Common myeloid progenitor, CD34-positive (primary cell): ENCODE measurements around the gene MCC.

Experiments used
- CTCF ChIA-PET: fragments of 350-600 bp; sonication (Branson Sonifier 250); formaldehyde crosslinking; loops from one replicate; lab custom pipeline; 2021; ENCODE audit warnings: antibody characterized with exemption; lab: Charles Lee
- POLR2A ChIA-PET: fragments of 350-600 bp; sonication (Branson Sonifier 250); formaldehyde crosslinking; loops from one replicate; lab custom pipeline; 2021; ENCODE audit warnings: antibody characterized with exemption; lab: Charles Lee
- DNase-seq, 3 donors: peaks; one replicate each; pipeline versions ENCODE4 v3.0.0 to v3.0.0-alpha.2; 2013
- H3K27ac ChIP-seq, 2 experiments: 1 replicate in 1 of 2; 2 replicates in 1 of 2; pipeline ENCODE4 v1.7.0; 2013; ENCODE audit warnings: inconsistent platforms in 2 of 2, low read length in 2 of 2, mild to moderate bottlenecking in 2 of 2, low read depth in 1 of 2, moderate library complexity in 1 of 2; ENCODE audit not compliant: severe bottlenecking in 2 of 2, insufficient read depth in 1 of 2, poor library complexity in 1 of 2
- H3K27me3 ChIP-seq, 5 experiments: replicated peaks in 2 of 5; 1 replicate in 3 of 5; 2 replicates in 2 of 5; pipeline versions ENCODE4 v1.6.1 to v1.7.0; 2013; ENCODE audit warnings: low read length in 4 of 5, mild to moderate bottlenecking in 2 of 5, moderate library complexity in 2 of 5, inconsistent platforms in 1 of 5; ENCODE audit not compliant: insufficient read depth in 5 of 5, control insufficient read depth in 4 of 5
- H3K36me3 ChIP-seq, 4 experiments: 1 replicate in 2 of 4; 2 replicates in 2 of 4; pipeline versions ENCODE4 v1.6.1 to v1.7.0; 2013; ENCODE audit warnings: low read length in 3 of 4, control low read depth in 1 of 4, mild to moderate bottlenecking in 1 of 4; ENCODE audit not compliant: control insufficient read depth in 4 of 4, insufficient read depth in 4 of 4
- H3K4me1 ChIP-seq, 4 experiments: 1 replicate in 3 of 4; 2 replicates in 1 of 4; pipeline versions ENCODE4 v1.6.1 to v1.7.1; 2013; ENCODE audit warnings: low read length in 3 of 4, mild to moderate bottlenecking in 3 of 4, control low read depth in 1 of 4, inconsistent platforms in 1 of 4, moderate library complexity in 1 of 4; ENCODE audit not compliant: control insufficient read depth in 4 of 4, insufficient read depth in 4 of 4; ENCODE audit errors: control extremely low read depth in 1 of 4
- H3K4me3 ChIP-seq, 7 experiments: 1 replicate in 4 of 7; 2 replicates in 3 of 7; pipeline versions ENCODE4 v1.5.1 to v1.7.0; 2013; ENCODE audit warnings: mild to moderate bottlenecking in 7 of 7, low read length in 6 of 7, moderate library complexity in 6 of 7, inconsistent platforms in 2 of 7, low read depth in 2 of 7, control low read depth in 1 of 7; ENCODE audit not compliant: insufficient read depth in 4 of 7, control insufficient read depth in 1 of 7; ENCODE audit errors: extremely low read depth in 1 of 7
- H3K9me3 ChIP-seq, 5 experiments: 1 replicate in 4 of 5; 2 replicates in 1 of 5; pipeline versions ENCODE4 v1.6.1 to v1.7.1; 2013; ENCODE audit warnings: low read length in 4 of 5, mild to moderate bottlenecking in 2 of 5, inconsistent platforms in 1 of 5, low read depth in 1 of 5, moderate library complexity in 1 of 5; ENCODE audit not compliant: control insufficient read depth in 4 of 5, insufficient read depth in 2 of 5; ENCODE audit errors: control extremely low read depth in 1 of 5
- WGBS: methylation state at CpG from one replicate; pipeline ENCODE4 v1.1.5; 2013; ENCODE audit not compliant: insufficient coverage; 5-methylcytosine and 5-hydroxymethylcytosine counted together

Gene MCC

GRCh38 chr5:113020461-113021273 lies 467.6 kb downstream of the MCC start:
- no peak for DNase-seq
- CTCF ChIA-PET, result interaction anchor here (0.7 kb wide), 1 partner anchor 9 kb away, joined by 3 read pairs; no protein-coding TSS in a partner anchor
- POLR2A ChIA-PET, result no interaction called here
- H3K27ac ChIP-seq, result no peak overlapping the region
- no peaks in the 10 kb centered on the region for H3K27me3 ChIP-seq
- peaks cover 4 to 28% (median 17%) of the 10 kb centered on the region in 4 experiments for H3K36me3 ChIP-seq
- H3K9me3 ChIP-seq, result no peaks in the 10 kb centered on the region
- WGBS, result 99% methylated on average over 9 of the region's 11 CpGs
- H3K4me3 ChIP-seq, result no peak overlapping the region
- peaks cover 3 to 18% (median 11%) of the 10 kb centered on the region in 4 experiments for H3K4me1 ChIP-seq

GRCh38 chr5:113017881-113018635 lies 470.2 kb downstream of the MCC start:
- ChIA-PET POLR2A (no interaction called here), CTCF (no interaction called here)
- no peak overlapping the region for H3K27ac ChIP-seq

GRCh38 chr5:113005454-113005853 lies 482.8 kb downstream of the MCC start:
- no peaks in the 10 kb centered on the region for H3K9me3 ChIP-seq
- CTCF ChIA-PET, result interaction anchor here (1.3 kb wide), 1 partner anchor 15 kb away, joined by 3 read pairs; no protein-coding TSS in a partner anchor
- H3K27ac ChIP-seq, result no peak overlapping the region
- DNase-seq, result no peak
- no peaks in the 10 kb centered on the region for H3K4me1 ChIP-seq
- H3K27me3 ChIP-seq, result no peaks in the 10 kb centered on the region
- peaks cover 8 to 48% (median 27%) of the 10 kb centered on the region in 4 experiments for H3K36me3 ChIP-seq
- no peak overlapping the region for H3K4me3 ChIP-seq
- no CpG with 5 or more reads among the region's 1 CpG for WGBS
- POLR2A ChIA-PET, result no interaction called here

More at GRCh38 chr5:113017881-113018635, 470.2 kb downstream of the MCC start:
- Histone ChIP-seq H3K36me3 (peaks cover 9 to 42% (median 29%) of the 10 kb centered on the region in 4 experiments), H3K27me3 (no peaks in the 10 kb centered on the region), H3K4me3 (no peak overlapping the region), H3K9me3 (no peaks in the 10 kb centered on the region), H3K4me1 (peaks cover 3 to 18% (median 11%) of the 10 kb centered on the region in 4 experiments)
- WGBS, result no CpG with 5 or more reads among the region's 2 CpGs
- DNase-seq, result no peak

- Histone ChIP-seq H3K4me3 (no peak overlapping the region), H3K27ac (no peak overlapping the region), H3K4me1 (no peaks in the 10 kb centered on the region), H3K9me3 (no peaks in the 10 kb centered on the region), H3K36me3 (peaks cover 12 to 45% (median 27%) of the 10 kb centered on the region in 4 experiments), H3K27me3 (no peaks in the 10 kb centered on the region)
- no peak for DNase-seq
- WGBS, result no CpG with 5 or more reads among the region's 3 CpGs
- ChIA-PET POLR2A (no interaction called here), CTCF (interaction anchor here (1.4 kb wide), 1 partner anchor 11 kb away, joined by 4 read pairs; no protein-coding TSS in a partner anchor)
Measured at GRCh38 chr5:113003763-113004162, 484.5 kb downstream of the MCC start.

GRCh38 chr5:113002423-113002822 lies 485.8 kb downstream of the MCC start:
- ChIA-PET POLR2A (no interaction called here), CTCF (interaction anchor here (1.4 kb wide), 1 partner anchor 12 kb away, joined by 4 read pairs; no protein-coding TSS in a partner anchor)
- Histone ChIP-seq H3K36me3 (peaks cover 12 to 39% (median 26%) of the 10 kb centered on the region in 4 experiments), H3K9me3 (no peaks in the 10 kb centered on the region), H3K27me3 (no peaks in the 10 kb centered on the region), H3K4me3 (no peak overlapping the region), H3K4me1 (no peaks in the 10 kb centered on the region), H3K27ac (no peak overlapping the region)
- no peak for DNase-seq
- WGBS, result 100% methylated on average over 2 of the region's 5 CpGs

- Histone ChIP-seq H3K9me3 (no peaks in the 10 kb centered on the region), H3K4me1 (no peaks in the 10 kb centered on the region), H3K27ac (no peak overlapping the region), H3K4me3 (no peak overlapping the region), H3K27me3 (no peaks in the 10 kb centered on the region), H3K36me3 (peaks cover 12 to 40% (median 28%) of the 10 kb centered on the region in 4 experiments)
- WGBS, result no CpG with 5 or more reads among the region's 2 CpGs
- ChIA-PET CTCF (no interaction called here), POLR2A (no interaction called here)
- DNase-seq, result no peak
Measured at GRCh38 chr5:113000466-113000865, 487.8 kb downstream of the MCC start.
